T-helper 2 cell treated with Interferon-gamma antibody and Interleukin-4, amounts not matched to agents 5 μg/mL and 100 μg/mL, for 36 hours (primary cell): ENCODE data around the gene ANKRD55.
A peak's percentile ranks its signal among the peaks of the same experiment; 100 is the strongest.
"Not testable (repeated sequence)": the region's sequence is repeated elsewhere in the genome, so short reads cannot be mapped to it uniquely, and the experiment has no call there.

Experiments used
- DNase-seq: peaks from one replicate; pipeline ENCODE4 v3.0.0; 2021; ENCODE audit warnings: low spot score
- H3K27ac Mint-ChIP-seq: one replicate; pipeline ENCODE4 v1.8.0; 2021; ENCODE audit warnings: mild to moderate bottlenecking, mixed read lengths
- H3K27me3 Mint-ChIP-seq: one replicate; pipeline ENCODE4 v1.8.0; 2021; ENCODE audit warnings: low read depth, mixed read lengths
- H3K36me3 Mint-ChIP-seq: one replicate; pipeline ENCODE4 v1.8.0; 2021; ENCODE audit warnings: low read depth, mixed read lengths
- H3K4me1 Mint-ChIP-seq: one replicate; pipeline ENCODE4 v1.8.0; 2021; ENCODE audit warnings: low read depth, mixed read lengths
- H3K4me3 Mint-ChIP-seq: one replicate; pipeline ENCODE4 v1.8.0; 2022; ENCODE audit warnings: mild to moderate bottlenecking, moderate library complexity, mixed read lengths
- H3K9me3 Mint-ChIP-seq: one replicate; pipeline ENCODE4 v1.8.0; 2021; ENCODE audit warnings: mixed read lengths

The ANKRD55 gene

GRCh38 chr5:56264417-56265025 is 31.4 kb upstream of the ANKRD55 start:
- Mint-ChIP-seq H3K4me3 (no peak overlapping the region), H3K27me3 (peaks cover 12% of the 10 kb centered on the region), H3K36me3 (no peaks in the 10 kb centered on the region), H3K9me3 (no peaks in the 10 kb centered on the region), H3K4me1 (peaks cover 2% of the 10 kb centered on the region), H3K27ac (no peak overlapping the region)
- DNase-seq, result no peak

- Mint-ChIP-seq H3K36me3 (no peaks in the 10 kb centered on the region), H3K4me3 (no peak overlapping the region), H3K9me3 (no peaks in the 10 kb centered on the region), H3K27ac (no peak overlapping the region), H3K27me3 (peaks cover 14% of the 10 kb centered on the region), H3K4me1 (no peaks in the 10 kb centered on the region)
- DNase-seq, result no peak
Observed at GRCh38 chr5:56262279-56262678, 29.1 kb upstream of the ANKRD55 start.

DNA sequence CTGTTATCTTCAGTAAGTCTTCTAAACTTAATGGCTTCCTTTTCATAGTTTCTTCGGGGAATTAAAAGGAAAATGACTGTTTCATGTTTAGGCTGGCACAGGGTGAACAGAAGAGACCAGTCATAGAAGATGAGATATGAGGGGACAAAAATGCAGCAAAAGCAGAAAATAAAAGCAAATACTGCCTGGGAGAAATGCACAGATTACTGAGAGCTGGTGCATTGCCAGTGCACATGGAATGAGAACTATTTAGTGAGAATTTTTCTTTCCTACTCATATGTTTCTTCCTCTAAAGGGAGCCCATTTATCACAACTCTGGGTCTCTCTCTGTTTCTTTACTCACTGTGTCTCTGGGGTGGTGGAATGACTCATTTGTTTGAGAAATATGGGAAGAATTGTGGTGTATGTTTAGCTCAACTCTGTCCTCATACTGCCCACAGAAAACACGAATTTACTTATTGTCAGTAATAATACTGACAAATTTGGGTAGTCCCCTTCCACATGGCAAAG is 25.9 kb upstream of the ANKRD55 start:
- Mint-ChIP-seq H3K36me3 (no peaks in the 10 kb centered on the region), H3K27me3 (peaks cover 30% of the 10 kb centered on the region), H3K4me1 (no peaks in the 10 kb centered on the region), H3K4me3 (no peak overlapping the region), H3K9me3 (no peaks in the 10 kb centered on the region), H3K27ac (no peak overlapping the region)
- DNase-seq, result peak; percentile 31

DNA sequence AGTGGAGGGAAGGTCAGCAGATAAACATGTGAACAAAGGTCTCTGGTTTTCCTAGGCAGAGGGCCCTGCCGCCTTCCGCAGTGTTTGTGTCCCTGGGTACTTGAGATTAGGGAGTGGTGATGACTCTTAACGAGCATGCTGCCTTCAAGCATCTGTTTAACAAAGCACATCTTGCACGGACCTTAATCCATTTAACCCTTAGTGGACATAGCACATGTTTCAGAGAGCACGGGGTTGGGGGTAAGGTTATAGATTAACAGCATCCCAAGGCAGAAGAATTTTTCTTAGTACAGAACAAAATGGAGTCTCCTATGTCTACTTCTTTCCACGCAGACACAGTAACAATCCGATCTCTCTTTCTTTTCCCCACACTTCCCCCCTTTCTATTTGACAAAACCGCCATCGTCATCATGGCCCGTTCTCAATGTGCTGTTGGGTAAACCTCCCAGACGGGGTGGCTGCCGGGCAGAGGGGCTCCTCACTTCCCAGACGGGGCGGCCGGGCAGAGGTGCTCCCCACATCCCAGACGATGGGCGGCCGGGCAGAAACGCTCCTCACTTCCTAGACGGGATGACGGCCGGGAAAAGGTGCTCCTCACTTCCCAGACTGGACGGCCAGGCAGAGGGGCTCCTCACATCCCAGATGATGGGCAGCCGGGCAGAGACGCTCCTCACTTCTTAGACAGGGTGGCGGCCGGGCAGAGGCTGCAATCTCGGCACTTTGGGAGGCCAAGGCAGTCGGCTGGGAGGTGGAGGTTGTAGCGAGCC is 24.8 kb upstream of the ANKRD55 start:
- not testable (repeated sequence) for H3K4me3 Mint-ChIP-seq, H3K36me3 Mint-ChIP-seq, H3K4me1 Mint-ChIP-seq, H3K27ac Mint-ChIP-seq, H3K9me3 Mint-ChIP-seq, DNase-seq
- peaks cover 25% of the 10 kb centered on the region for H3K27me3 Mint-ChIP-seq

- no peak overlapping the region for H3K4me3 Mint-ChIP-seq
- no peaks in the 10 kb centered on the region for H3K36me3 Mint-ChIP-seq
- H3K4me1 Mint-ChIP-seq, result no peaks in the 10 kb centered on the region
- peaks cover 22% of the 10 kb centered on the region for H3K27me3 Mint-ChIP-seq
- H3K9me3 Mint-ChIP-seq, result no peaks in the 10 kb centered on the region
- DNase-seq, result no peak
- no peak overlapping the region for H3K27ac Mint-ChIP-seq
Observed at GRCh38 chr5:56257010-56257409, 23.9 kb upstream of the ANKRD55 start.

- Mint-ChIP-seq H3K36me3 (no peaks in the 10 kb centered on the region), H3K4me3 (no peak overlapping the region), H3K9me3 (no peaks in the 10 kb centered on the region), H3K4me1 (no peaks in the 10 kb centered on the region), H3K27me3 (peaks cover 24% of the 10 kb centered on the region), H3K27ac (no peak overlapping the region)
- no peak for DNase-seq
Observed at GRCh38 chr5:56255502-56255901, 22.4 kb upstream of the ANKRD55 start.

- Mint-ChIP-seq H3K27me3 (peaks cover 24% of the 10 kb centered on the region), H3K36me3 (no peaks in the 10 kb centered on the region), H3K9me3 (peaks cover 3% of the 10 kb centered on the region), H3K4me3 (no peak overlapping the region), H3K27ac (no peak overlapping the region), H3K4me1 (no peaks in the 10 kb centered on the region)
- no peak for DNase-seq
Observed at GRCh38 chr5:56253924-56254323, 20.8 kb upstream of the ANKRD55 start.

- Mint-ChIP-seq H3K4me3 (no peak overlapping the region), H3K9me3 (peaks cover 5% of the 10 kb centered on the region)
Observed at GRCh38 chr5:56253126-56253525, 20.0 kb upstream of the ANKRD55 start.

DNA sequence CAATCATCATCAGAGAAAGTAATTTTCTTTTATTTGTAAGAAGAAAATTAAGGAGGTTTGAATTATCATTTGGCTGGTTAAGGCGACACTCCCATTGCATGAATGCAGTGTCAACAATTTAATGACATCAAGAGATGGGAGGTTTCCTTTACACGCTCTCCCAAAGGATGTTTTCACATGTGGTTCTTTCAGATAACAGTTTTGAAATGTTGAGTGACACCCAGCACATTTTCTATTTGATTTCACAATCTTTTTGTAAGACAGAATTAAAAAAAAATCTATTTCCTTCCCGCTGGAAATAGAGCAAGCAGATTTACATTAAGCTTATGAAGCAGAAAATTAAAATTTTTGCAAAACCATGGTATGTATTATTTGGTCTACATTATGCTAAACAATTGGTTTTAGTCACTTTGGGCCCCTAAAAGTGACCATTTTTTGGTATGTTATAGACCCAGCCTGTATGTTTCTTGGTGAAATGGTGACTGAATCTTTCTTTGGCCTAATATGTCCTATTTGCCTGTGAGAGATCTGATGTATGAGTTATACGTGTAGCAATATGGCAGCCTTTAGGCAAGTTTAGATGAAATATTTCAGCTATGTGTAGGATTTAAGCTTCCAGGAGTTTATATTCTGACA is 18.9 kb upstream of the ANKRD55 start:
- H3K9me3 Mint-ChIP-seq, result peaks cover 5% of the 10 kb centered on the region

More at GRCh38 chr5:56253126-56253525, 20.0 kb upstream of the ANKRD55 start:
- no peak for DNase-seq
- Mint-ChIP-seq H3K36me3 (no peaks in the 10 kb centered on the region), H3K4me1 (no peaks in the 10 kb centered on the region), H3K27me3 (peaks cover 24% of the 10 kb centered on the region), H3K27ac (no peak overlapping the region)

DNA sequence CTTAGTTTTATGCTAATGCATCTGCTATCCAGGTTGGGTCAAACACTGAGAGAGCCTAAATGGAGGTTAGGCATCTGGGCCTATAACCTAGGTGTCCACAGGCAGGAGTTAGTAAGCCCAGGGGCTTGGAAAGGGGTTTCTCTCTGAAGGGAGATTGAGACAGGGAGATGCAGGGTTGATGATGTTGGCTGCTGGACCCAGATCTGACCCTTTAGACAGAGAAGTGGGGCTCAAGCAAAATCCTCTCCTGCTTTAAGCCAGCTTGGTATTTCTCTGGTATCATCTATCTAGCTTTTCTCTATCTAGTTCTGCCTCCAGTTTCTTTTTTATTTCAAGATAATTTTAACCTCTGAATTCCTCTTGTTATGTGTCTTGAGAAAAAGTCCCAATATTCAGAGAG is 18.3 kb upstream of the ANKRD55 start:
- DNase-seq, result no peak
- Mint-ChIP-seq H3K4me1 (no peaks in the 10 kb centered on the region), H3K4me3 (no peak overlapping the region), H3K36me3 (no peaks in the 10 kb centered on the region), H3K9me3 (peaks cover 5% of the 10 kb centered on the region), H3K27me3 (peaks cover 21% of the 10 kb centered on the region), H3K27ac (no peak overlapping the region)

More for the DNA sequence above, 18.9 kb upstream of the ANKRD55 start:
- no peak for DNase-seq
- H3K4me1 Mint-ChIP-seq, result no peaks in the 10 kb centered on the region
- no peak overlapping the region for H3K4me3 Mint-ChIP-seq
- no peaks in the 10 kb centered on the region for H3K36me3 Mint-ChIP-seq
- H3K27ac Mint-ChIP-seq, result no peak overlapping the region
- H3K27me3 Mint-ChIP-seq, result peaks cover 27% of the 10 kb centered on the region

DNA sequence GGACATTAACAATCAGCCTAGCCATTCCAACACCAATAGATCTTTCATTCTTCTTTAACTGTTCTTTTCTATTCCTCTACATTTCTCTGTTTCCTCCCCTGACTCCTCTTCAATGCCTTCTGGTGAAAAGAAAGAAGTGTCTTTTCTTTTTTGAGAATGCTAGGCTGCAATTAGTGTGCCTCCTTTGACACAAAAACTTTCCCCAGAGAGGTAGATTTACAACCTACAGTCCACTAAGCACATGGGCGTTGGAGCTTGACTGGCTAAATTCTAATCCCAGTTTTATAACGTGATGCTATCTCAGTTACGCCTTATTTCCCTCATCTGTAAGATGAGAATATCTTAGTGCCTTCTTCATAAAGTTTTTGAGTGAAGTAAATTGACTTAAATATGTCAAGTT is 16.9 kb upstream of the ANKRD55 start:
- H3K27me3 Mint-ChIP-seq, result peaks cover 15% of the 10 kb centered on the region
- no peak for DNase-seq
- H3K9me3 Mint-ChIP-seq, result peaks cover 5% of the 10 kb centered on the region
- no peak overlapping the region for H3K27ac Mint-ChIP-seq
- no peaks in the 10 kb centered on the region for H3K4me1 Mint-ChIP-seq
- no peaks in the 10 kb centered on the region for H3K36me3 Mint-ChIP-seq
- no peak overlapping the region for H3K4me3 Mint-ChIP-seq

DNA sequence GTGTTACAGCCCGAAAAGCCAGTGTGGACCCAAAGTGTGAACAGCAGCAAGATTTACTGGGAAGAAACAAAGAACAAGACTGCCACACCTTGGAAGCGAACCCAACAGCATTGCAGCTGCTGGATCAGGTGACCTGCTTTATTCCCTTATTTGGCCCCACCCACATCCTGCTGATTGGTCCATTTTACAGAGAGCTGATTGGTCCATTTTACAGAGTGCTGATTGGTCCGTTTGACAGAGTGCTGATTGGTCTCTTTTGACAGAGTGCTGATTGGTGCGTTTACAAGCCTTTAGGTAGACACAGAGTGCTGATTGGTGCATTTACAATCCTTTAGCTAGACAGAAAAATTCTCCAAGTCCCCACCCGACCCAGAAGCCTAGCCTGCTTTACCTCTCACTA is 16.0 kb upstream of the ANKRD55 start:
- H3K4me3 Mint-ChIP-seq, H3K27ac Mint-ChIP-seq, H3K36me3 Mint-ChIP-seq, DNase-seq, H3K9me3 Mint-ChIP-seq, H3K4me1 Mint-ChIP-seq: not testable (repeated sequence)
- peaks cover 13% of the 10 kb centered on the region for H3K27me3 Mint-ChIP-seq

DNA sequence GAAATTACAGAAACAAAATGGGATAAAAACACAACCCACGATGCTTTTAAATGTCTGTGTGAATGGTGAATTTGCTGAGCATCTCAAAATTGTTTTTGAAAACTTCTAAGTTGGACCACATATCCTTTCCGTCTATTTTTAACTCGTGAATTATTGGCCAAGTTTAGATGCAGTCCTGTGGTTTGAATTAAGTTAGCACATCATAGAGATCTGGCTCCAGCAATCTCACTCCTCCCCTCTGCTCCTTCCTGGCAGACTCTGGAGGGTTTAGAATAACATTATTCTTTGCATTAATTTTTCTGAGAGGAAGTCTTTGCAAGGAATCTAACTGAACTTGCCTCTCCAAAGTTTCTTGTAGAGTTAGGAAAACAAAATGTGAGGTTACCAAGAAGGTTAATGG is 14.5 kb upstream of the ANKRD55 start:
- no peaks in the 10 kb centered on the region for H3K36me3 Mint-ChIP-seq
- no peaks in the 10 kb centered on the region for H3K4me1 Mint-ChIP-seq
- H3K27me3 Mint-ChIP-seq, result peaks cover 11% of the 10 kb centered on the region
- H3K27ac Mint-ChIP-seq, result no peak overlapping the region
- no peak for DNase-seq
- H3K4me3 Mint-ChIP-seq, result no peak overlapping the region
- peaks cover 9% of the 10 kb centered on the region for H3K9me3 Mint-ChIP-seq

GRCh38 chr5:56246769-56247168 is 13.6 kb upstream of the ANKRD55 start:
- no peak overlapping the region for H3K4me3 Mint-ChIP-seq
- no peak overlapping the region for H3K27ac Mint-ChIP-seq
- peaks cover 10% of the 10 kb centered on the region for H3K9me3 Mint-ChIP-seq
- no peaks in the 10 kb centered on the region for H3K36me3 Mint-ChIP-seq
- DNase-seq, result no peak
- H3K4me1 Mint-ChIP-seq, result no peaks in the 10 kb centered on the region
- H3K27me3 Mint-ChIP-seq, result peaks cover 11% of the 10 kb centered on the region
